MM.1S (cell line): ENCODE results near the gene TRNT1.

ENCODE experiments used
- EZH2 ChIP-seq: fragments of 300-600 bp; sonication (generic); optimal IDR thresholded peaks from 2 replicates; pipeline ENCODE3; 2017; ENCODE audit warnings: low read depth, mild to moderate bottlenecking, antibody characterized with exemption, low read length, mixed read lengths
- EZH2phosphoT487 ChIP-seq: fragments of 300-600 bp; sonication (generic); IDR thresholded peaks from 2 replicates; pipeline ENCODE4 v1.6.1; 2018; ENCODE audit warnings: antibody characterized with exemption, low read length
- TF ChIP-seq, protein P1 (sequence below): fragments of 300-600 bp; sonication (generic); IDR thresholded peaks from 2 replicates; pipeline ENCODE4 v1.5.1; 2016; ENCODE audit warnings: antibody characterized with exemption, low read length, mixed read lengths

DNA sequence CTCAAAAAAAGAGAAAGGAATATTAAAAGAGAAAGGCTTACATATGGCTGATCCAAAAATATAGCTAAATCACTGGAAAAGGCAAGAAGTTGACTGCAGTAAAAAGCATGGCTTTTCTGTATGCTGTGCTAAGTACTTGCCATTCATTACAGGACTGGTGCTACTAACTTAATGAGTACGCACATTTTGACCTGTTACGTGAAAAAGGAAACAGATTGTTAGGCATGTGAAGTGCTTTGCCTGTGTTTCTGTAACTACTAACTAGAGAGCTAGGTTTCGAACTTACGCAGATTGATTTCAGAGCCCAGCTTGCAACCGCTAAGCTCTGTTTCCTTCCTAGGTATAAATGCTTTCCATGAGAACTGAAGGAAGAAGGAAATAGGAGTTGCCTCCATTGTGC is 2.8 kb downstream of the TRNT1 start:
- TF ChIP-seq, protein P1, sequence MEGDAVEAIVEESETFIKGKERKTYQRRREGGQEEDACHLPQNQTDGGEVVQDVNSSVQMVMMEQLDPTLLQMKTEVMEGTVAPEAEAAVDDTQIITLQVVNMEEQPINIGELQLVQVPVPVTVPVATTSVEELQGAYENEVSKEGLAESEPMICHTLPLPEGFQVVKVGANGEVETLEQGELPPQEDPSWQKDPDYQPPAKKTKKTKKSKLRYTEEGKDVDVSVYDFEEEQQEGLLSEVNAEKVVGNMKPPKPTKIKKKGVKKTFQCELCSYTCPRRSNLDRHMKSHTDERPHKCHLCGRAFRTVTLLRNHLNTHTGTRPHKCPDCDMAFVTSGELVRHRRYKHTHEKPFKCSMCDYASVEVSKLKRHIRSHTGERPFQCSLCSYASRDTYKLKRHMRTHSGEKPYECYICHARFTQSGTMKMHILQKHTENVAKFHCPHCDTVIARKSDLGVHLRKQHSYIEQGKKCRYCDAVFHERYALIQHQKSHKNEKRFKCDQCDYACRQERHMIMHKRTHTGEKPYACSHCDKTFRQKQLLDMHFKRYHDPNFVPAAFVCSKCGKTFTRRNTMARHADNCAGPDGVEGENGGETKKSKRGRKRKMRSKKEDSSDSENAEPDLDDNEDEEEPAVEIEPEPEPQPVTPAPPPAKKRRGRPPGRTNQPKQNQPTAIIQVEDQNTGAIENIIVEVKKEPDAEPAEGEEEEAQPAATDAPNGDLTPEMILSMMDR, result no peak
- no peak for TF ChIP-seq EZH2
- no peak for TF ChIP-seq EZH2phosphoT487
